Effector memory CD4-positive, alpha-beta T cell (primary cell): Measurements from ENCODE around the gene LDLRAD4.
A peak's percentile ranks its signal among the peaks of the same experiment; 100 is the strongest.

Source experiments
- DNase-seq, 3 donors: peaks; one replicate each; pipeline ENCODE4 v3.0.0-alpha.2; 2020
- H3K27ac ChIP-seq: 2 replicates; pipeline ENCODE4 v1.7.0; 2013; ENCODE audit warnings: mild to moderate bottlenecking, low read length, moderate library complexity; ENCODE audit not compliant: insufficient read depth, poor library complexity, severe bottlenecking
- H3K27me3 ChIP-seq: replicated peaks from 2 replicates; pipeline ENCODE4 v1.7.0; 2013; ENCODE audit warnings: mild to moderate bottlenecking, low read length; ENCODE audit not compliant: insufficient read depth, control insufficient read depth, poor library complexity, severe bottlenecking
- H3K36me3 ChIP-seq: 2 replicates; pipeline ENCODE4 v1.7.0; 2013; ENCODE audit warnings: mild to moderate bottlenecking, low read length, moderate library complexity; ENCODE audit not compliant: control insufficient read depth, insufficient read depth
- H3K4me1 ChIP-seq: 2 replicates; pipeline ENCODE4 v1.7.0; 2013; ENCODE audit warnings: low read length, mild to moderate bottlenecking; ENCODE audit not compliant: control insufficient read depth, insufficient read depth, poor library complexity, severe bottlenecking
- H3K4me3 ChIP-seq: 2 replicates; pipeline ENCODE4 v1.7.0; 2013; ENCODE audit warnings: low read length, low read depth, mild to moderate bottlenecking; ENCODE audit not compliant: insufficient read depth, poor library complexity, severe bottlenecking
- H3K9me3 ChIP-seq: 2 replicates; pipeline ENCODE4 v1.7.0; 2013; ENCODE audit warnings: mild to moderate bottlenecking, low read length, moderate library complexity; ENCODE audit not compliant: control insufficient read depth

Gene LDLRAD4

DNA sequence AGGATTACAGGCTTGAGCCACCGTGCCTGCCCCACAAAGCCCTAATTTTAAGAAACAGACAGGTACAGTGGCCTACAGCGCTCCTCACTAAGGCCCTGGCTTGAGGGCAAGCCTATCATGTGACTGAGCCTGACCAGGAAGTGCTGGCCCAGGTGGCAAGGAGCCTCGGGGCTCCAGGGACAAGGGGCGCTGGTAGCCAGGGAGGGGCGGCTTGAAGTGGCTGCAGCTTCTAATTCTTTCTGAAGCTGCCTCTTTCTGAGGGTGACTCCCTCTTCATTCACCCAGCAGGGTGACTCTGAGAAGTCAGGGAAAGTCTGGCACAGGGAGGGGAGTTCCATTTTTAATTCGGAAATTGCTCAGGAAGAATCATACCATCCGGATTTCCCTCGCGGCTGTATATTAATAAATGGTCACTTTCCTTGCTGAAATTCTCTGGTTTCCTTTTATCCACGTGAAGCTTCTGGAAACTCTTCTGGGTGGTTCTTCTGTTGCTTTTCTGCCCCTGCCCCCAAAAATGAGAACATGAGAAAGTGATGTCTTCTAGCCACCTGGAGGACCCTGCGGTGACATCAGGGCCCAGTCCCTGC is 392.1 kb downstream of the LDLRAD4 start:
- Histone ChIP-seq H3K36me3 (no peaks in the 10 kb centered on the region), H3K4me1 (peaks cover 43% of the 10 kb centered on the region), H3K27me3 (no peaks in the 10 kb centered on the region), H3K9me3 (no peaks in the 10 kb centered on the region), H3K4me3 (no peak overlapping the region), H3K27ac (no peak overlapping the region)
- DNase-seq: no peak

DNA sequence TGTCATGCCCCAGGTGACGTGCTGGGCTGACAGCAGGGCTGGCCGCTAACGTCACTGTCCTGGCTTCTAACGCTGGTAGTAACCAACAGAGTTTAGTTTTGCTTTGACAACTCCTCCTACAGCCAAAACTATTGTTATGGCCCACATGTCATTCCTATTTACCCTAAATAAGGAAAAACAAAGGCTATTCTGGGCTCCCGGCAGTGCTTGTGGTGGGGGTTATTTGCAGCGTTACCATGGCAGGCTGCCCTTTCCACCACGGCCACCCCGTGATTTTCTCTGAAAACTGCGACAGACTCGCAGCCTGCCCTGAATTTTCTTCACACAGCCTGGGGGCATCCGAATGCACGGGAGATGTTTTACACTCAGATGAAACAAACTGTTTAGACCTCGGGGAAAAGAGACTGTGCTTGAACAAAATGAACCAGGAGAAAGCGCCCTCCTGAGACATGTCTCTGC is 392.6 kb downstream of the LDLRAD4 start:
- Histone ChIP-seq H3K4me1 (peaks cover 47% of the 10 kb centered on the region), H3K27ac (peak overlapping the region; percentile 66), H3K9me3 (no peaks in the 10 kb centered on the region), H3K27me3 (no peaks in the 10 kb centered on the region), H3K4me3 (peak overlapping the region; percentile 33), H3K36me3 (no peaks in the 10 kb centered on the region)
- DNase-seq: peak in 2 of 3 donors; percentile 23 to 36

DNA sequence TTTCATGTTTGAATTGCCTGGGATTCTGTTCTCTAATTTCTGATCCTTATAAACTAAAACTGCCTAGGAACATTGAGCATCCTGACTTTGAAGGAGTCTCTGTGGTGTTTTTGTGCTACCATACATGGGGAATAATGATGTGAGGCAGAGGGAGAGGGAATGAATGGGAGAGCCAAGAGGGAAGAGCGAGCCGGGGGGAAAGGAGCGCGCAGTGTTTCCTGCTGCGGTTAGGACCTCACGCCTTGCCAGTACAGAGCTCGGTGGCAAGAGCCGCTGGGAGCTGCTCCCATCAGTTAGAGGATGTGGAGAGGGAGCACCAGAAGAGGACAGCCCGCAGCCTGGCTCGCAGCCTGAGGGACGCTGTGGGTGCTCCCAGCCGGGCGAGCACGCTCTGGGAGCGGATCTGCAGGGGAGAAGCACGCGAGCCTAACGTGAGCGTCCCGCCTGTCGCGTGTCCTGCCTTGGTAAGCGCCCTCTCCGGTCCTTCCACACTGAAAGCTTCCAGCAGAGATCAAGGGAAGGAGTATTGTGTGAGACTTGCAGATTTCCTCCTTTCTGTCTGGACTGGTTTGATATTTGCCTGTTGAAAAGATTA is 393.1 kb downstream of the LDLRAD4 start:
- Histone ChIP-seq H3K9me3 (no peaks in the 10 kb centered on the region), H3K4me1 (peaks cover 52% of the 10 kb centered on the region), H3K4me3 (peak overlapping the region; percentile 33), H3K27me3 (no peaks in the 10 kb centered on the region), H3K27ac (peak overlapping the region; percentile 66), H3K36me3 (no peaks in the 10 kb centered on the region)
- no peak for DNase-seq

DNA sequence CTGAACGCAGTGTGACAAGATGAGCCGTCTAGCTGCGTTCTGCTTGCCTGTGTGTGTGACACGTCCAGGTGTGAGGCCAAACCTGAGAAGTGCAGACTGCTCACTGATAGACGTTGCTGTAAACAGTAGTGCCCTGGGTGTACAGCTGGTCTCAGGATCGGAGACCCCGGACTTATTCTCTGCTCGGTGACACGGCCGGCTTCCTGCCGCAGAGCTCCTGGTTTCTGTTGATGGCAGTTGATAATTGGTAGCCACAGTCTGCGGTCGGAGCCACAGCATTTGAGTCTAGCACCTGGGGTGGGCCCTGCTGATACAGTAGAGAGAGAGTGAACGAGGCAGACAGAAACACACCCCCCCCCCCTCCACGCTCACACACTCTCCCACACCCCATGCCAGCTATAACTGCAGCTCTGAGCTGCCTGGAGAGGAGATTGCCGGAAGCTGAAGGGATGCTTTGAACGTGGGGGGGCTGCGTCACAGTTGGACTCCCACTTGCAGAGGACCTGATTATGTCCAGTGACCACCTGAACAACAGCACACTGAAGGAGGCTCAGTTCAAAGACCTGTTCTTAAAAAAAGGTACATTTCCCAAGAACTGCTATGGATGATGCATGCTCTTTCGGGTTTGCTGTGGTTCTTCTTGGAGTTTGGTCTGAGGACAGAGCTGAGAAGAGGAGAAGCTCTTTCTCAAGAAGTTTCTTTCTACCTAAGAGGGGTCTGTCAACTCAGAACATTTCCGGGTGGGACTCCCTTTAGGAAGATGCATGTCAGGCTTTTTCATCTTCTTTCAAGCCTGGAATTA is 393.8 kb downstream of the LDLRAD4 start:
- Histone ChIP-seq H3K36me3 (no peaks in the 10 kb centered on the region), H3K9me3 (no peaks in the 10 kb centered on the region), H3K4me1 (peaks cover 53% of the 10 kb centered on the region), H3K27ac (peak overlapping the region; percentile 66), H3K27me3 (no peaks in the 10 kb centered on the region), H3K4me3 (peak overlapping the region; percentile 33)
- peak; percentile 66 to 81 (median 79) for DNase-seq

DNA sequence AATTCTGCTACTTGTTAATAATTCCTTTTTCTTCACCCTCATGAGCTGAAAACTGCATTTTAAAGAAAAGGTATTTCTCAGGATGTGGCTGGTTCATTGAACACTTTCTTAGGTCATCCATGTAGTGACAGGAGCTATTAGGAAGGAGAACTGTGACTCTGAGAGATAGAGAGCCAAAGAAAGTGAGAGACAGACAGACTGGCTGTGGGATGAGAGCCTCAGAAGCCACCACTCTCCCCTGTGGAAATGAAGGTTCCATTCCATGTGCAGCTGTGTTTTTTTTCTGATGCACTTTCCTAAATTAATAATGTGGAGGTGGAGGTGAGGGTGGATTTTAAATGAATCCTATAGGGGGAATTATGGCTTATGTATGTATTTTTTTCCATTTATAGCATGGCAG is 394.5 kb downstream of the LDLRAD4 start:
- Histone ChIP-seq H3K36me3 (no peaks in the 10 kb centered on the region), H3K27me3 (no peaks in the 10 kb centered on the region), H3K4me3 (no peak overlapping the region), H3K4me1 (peaks cover 53% of the 10 kb centered on the region), H3K27ac (peak overlapping the region; percentile 66), H3K9me3 (no peaks in the 10 kb centered on the region)
- DNase-seq: no peak

DNA sequence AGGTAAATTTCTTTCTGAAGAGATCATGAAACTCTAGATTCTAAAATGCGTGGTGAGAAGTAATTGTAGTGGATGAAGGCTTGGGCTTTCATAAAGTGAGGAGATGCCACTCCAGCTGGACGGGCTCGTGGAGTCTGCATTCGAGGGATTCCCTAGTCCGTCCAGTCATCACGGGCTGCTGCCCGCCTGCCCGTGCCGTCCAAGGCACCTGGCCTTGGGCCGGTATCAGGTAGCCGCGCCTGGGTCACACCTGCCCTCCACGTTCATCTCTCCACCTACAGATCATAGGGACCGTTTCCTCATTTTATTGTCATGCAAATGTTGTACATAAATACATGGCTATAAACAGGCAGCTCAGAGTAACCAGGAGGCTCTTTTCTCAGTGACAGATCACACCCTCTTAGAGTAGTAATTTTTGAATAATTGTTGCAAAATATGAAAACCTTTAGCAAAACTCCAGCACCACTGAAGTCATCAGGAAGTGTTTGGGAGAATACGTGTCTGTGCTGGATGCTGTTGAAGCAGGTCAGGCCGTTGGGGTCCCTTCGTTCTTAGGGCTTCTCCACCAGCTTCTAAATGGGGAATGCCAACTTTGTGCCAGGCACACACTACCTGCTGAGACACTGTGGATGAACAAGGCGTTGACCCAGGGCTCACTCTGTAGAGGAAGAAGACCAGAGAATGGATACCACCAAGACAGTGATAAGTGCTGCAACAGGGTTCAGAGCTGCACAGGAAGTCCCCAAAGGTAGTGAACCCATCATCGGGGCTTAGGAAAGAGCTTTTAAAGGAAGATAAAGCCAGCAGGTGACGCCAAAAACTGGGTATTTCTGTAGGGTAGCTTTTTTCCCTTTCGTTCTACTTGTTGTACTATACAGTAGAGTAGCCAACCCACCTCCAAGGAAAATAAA is 395.3 kb downstream of the LDLRAD4 start:
- H3K9me3 ChIP-seq: no peaks in the 10 kb centered on the region
- no peaks in the 10 kb centered on the region for H3K27me3 ChIP-seq
- no peak for DNase-seq
- peak overlapping the region; percentile 20 for H3K4me3 ChIP-seq
- H3K27ac ChIP-seq: no peak overlapping the region
- H3K36me3 ChIP-seq: no peaks in the 10 kb centered on the region
- peaks cover 53% of the 10 kb centered on the region for H3K4me1 ChIP-seq

DNA sequence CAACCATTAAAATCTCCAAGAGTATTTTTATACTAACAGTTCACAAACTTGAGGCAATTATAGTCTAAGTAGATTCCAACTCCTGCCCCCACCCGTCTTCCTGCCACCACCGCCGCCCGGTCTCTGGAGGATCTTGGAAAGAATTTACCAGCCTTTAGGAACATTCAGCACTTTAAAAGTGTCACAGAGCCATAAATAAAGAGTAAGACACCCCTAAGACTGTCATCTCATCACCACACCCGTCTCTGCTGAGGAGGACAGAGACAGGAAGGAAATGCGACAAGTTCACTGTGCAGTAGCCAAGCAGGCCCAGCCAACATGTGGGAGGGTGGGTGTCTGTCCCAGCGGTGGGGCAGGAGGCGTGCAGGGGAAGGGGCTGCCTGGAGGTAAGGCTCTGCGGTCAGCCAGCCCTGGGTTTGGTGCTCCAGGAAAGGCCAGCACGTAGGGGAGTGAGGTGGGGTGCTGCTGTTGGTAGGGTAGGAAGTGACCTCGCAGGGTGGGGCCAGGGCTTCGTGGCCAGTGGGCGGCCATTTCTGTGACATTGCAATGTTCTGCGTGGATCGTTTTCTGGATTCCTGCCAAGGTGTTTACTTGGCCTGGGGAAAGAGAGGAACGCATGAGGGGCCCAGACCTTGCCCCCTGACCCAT is 396.2 kb downstream of the LDLRAD4 start:
- no peaks in the 10 kb centered on the region for H3K36me3 ChIP-seq
- no peak overlapping the region for H3K27ac ChIP-seq
- H3K4me3 ChIP-seq: peak overlapping the region; percentile 20
- H3K27me3 ChIP-seq: no peaks in the 10 kb centered on the region
- H3K4me1 ChIP-seq: peaks cover 53% of the 10 kb centered on the region
- DNase-seq: no peak
- H3K9me3 ChIP-seq: no peaks in the 10 kb centered on the region

DNA sequence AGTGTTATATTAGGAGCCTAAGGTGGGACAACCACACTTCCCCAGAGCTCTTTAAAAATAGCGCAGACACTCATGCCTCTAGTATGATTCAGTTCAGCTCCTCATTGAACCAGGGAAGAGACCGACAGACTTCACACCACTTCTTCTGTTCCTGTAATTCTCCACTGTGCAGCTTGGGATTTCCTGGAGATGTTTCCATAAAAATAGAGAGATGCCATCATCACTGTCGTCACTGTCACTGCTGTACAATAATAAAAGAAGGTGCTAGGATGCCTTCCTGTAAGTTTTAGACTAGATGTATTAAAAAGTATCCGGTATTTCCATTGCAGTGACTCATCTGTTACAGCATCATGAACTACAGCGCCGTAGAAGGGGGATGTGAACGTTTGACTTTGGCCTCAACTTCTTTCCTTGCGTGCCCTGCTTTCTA is 396.9 kb downstream of the LDLRAD4 start:
- Histone ChIP-seq H3K4me3 (peak overlapping the region; percentile 20), H3K27me3 (no peaks in the 10 kb centered on the region)
- DNase-seq: no peak

DNA sequence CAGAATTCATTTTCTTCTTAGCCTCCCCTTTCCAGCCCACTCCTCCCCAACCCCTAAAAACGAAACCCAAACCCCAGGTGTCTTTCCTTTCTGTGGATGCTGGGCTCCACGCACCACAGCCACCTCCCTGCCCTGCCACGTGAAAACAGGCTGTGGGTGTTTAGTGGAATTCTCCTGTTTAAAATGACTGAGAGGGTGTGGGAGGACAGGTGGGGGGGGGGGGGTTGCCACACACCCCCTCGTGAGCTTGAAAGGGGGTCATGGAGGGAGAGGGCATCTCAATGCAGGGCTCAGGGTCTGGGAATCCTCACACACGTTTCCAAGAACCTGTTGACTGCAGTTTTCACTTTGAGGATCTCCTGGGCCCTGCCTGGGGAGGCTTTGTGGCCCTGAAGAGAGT is 397.5 kb downstream of the LDLRAD4 start:
- DNase-seq: no peak
- H3K4me3 ChIP-seq: no peak overlapping the region
- no peak overlapping the region for H3K27ac ChIP-seq
- H3K27me3 ChIP-seq: no peaks in the 10 kb centered on the region
- H3K9me3 ChIP-seq: no peaks in the 10 kb centered on the region
- H3K4me1 ChIP-seq: peaks cover 53% of the 10 kb centered on the region
- no peaks in the 10 kb centered on the region for H3K36me3 ChIP-seq

More for the DNA sequence above, 396.9 kb downstream of the LDLRAD4 start:
- H3K36me3 ChIP-seq: no peaks in the 10 kb centered on the region
- H3K27ac ChIP-seq: no peak overlapping the region
- peaks cover 53% of the 10 kb centered on the region for H3K4me1 ChIP-seq
- H3K9me3 ChIP-seq: no peaks in the 10 kb centered on the region
